ENCODE data around the gene ZBTB9.

ZBTB9 gene

DNA sequence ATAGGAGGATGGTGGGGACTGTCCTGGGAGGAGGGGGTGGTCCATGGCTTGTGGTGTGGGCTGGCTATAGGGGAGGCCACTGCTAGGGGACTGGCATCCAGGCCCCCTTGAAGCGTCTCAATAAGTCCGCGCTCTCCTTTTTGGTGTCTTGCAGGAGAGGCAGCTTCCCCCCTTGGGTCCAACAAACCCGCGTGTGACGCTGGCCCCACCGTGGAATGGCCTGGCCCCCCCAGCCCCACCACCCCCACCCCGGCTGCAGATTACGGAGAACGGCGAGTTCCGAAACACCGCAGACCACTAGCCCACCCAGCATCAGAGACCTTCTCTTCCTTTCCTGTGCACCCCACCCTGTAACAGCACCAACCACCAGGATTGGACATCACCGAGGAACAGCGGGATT lies 2.8 kb upstream of the ZBTB9 start:
- Histone ChIP-seq H3K9ac (ENCODE audit: low read length) (no peak overlapping the region), H3K27ac (ENCODE audit: low read length) (no peak overlapping the region), H3K4me2 (ENCODE audit: low read depth, low read length) (no peak overlapping the region), H3F3A (ENCODE audit: insufficient read depth, low read length) (no peaks in the 10 kb centered on the region), H4K20me1 (ENCODE audit: insufficient read depth, low read length) (no peaks in the 10 kb centered on the region), H3K36me3 (replicated peaks; ENCODE audit: insufficient read depth, low read length) (no peaks in the 10 kb centered on the region), H3K79me2 (ENCODE audit: low read length) (peaks cover 20% of the 10 kb centered on the region), H3K9me3 (replicated peaks; ENCODE audit: insufficient read depth, low read length) (no peaks in the 10 kb centered on the region), H3K27me3 (replicated peaks; ENCODE audit: insufficient read depth, low read length) (no peaks in the 10 kb centered on the region), H3K4me1 (ENCODE audit: low read length) (no peaks in the 10 kb centered on the region), H2AFZ (ENCODE audit: low read length) (no peak overlapping the region), H3K9me2 (replicated peaks; ENCODE audit: insufficient read depth, low read length) (no peaks in the 10 kb centered on the region), H3K4me3 (ENCODE audit: low read length) (no peak overlapping the region)
- no peak for TF ChIP-seq EZH2phosphoT487 (IDR thresholded peaks at IDR 0.05; ENCODE audit: low read length)
- TF ChIP-seq EZH2 (optimal IDR thresholded peaks at IDR 0.05; ENCODE audit: low read depth, low read length): no peak
- TF ChIP-seq, protein P1, sequence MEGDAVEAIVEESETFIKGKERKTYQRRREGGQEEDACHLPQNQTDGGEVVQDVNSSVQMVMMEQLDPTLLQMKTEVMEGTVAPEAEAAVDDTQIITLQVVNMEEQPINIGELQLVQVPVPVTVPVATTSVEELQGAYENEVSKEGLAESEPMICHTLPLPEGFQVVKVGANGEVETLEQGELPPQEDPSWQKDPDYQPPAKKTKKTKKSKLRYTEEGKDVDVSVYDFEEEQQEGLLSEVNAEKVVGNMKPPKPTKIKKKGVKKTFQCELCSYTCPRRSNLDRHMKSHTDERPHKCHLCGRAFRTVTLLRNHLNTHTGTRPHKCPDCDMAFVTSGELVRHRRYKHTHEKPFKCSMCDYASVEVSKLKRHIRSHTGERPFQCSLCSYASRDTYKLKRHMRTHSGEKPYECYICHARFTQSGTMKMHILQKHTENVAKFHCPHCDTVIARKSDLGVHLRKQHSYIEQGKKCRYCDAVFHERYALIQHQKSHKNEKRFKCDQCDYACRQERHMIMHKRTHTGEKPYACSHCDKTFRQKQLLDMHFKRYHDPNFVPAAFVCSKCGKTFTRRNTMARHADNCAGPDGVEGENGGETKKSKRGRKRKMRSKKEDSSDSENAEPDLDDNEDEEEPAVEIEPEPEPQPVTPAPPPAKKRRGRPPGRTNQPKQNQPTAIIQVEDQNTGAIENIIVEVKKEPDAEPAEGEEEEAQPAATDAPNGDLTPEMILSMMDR (IDR thresholded peaks at IDR 0.05; ENCODE audit: low read length): no peak
- DNase-seq: no peak

GRCh38 chr6:33452496-33452895 lies 1.9 kb upstream of the ZBTB9 start:
- DNase-seq: no peak
- Histone ChIP-seq H3K4me2 (ENCODE audit: low read depth, low read length) (no peak overlapping the region), H3K4me3 (ENCODE audit: low read length) (no peak overlapping the region), H3K9me3 (replicated peaks; ENCODE audit: insufficient read depth, low read length) (no peaks in the 10 kb centered on the region), H3K27me3 (replicated peaks; ENCODE audit: insufficient read depth, low read length) (no peaks in the 10 kb centered on the region), H3K9ac (ENCODE audit: low read length) (no peak overlapping the region), H3K27ac (ENCODE audit: low read length) (no peak overlapping the region), H4K20me1 (ENCODE audit: insufficient read depth, low read length) (no peaks in the 10 kb centered on the region), H2AFZ (ENCODE audit: low read length) (no peak overlapping the region), H3F3A (ENCODE audit: insufficient read depth, low read length) (no peaks in the 10 kb centered on the region), H3K9me2 (replicated peaks; ENCODE audit: insufficient read depth, low read length) (no peaks in the 10 kb centered on the region), H3K79me2 (ENCODE audit: low read length) (peaks cover 20% of the 10 kb centered on the region), H3K4me1 (ENCODE audit: low read length) (no peaks in the 10 kb centered on the region), H3K36me3 (replicated peaks; ENCODE audit: insufficient read depth, low read length) (no peaks in the 10 kb centered on the region)
- no peak for TF ChIP-seq EZH2phosphoT487 (IDR thresholded peaks at IDR 0.05; ENCODE audit: low read length)
- TF ChIP-seq EZH2 (optimal IDR thresholded peaks at IDR 0.05; ENCODE audit: low read depth, low read length): no peak
- TF ChIP-seq, protein P1 (IDR thresholded peaks at IDR 0.05; ENCODE audit: low read length): no peak

GRCh38 chr6:33453393-33454008 lies 875 bp upstream of the ZBTB9 start:
- Histone ChIP-seq H3K27ac (ENCODE audit: low read length) (peak overlapping the region; percentile 37; the same call in 1 of the 2 replicates), H3K4me3 (ENCODE audit: low read length) (peak overlapping the region; percentile 79), H3K79me2 (ENCODE audit: low read length) (peaks cover 20% of the 10 kb centered on the region)

More at GRCh38 chr6:33453393-33454008, 875 bp upstream of the ZBTB9 start:
- Histone ChIP-seq H2AFZ (ENCODE audit: low read length) (0 out of 2 replicates have a peak overlapping the region, but pooled peaks have one; percentile 59), H3F3A (ENCODE audit: insufficient read depth, low read length) (no peaks in the 10 kb centered on the region), H3K9me3 (replicated peaks; ENCODE audit: insufficient read depth, low read length) (no peaks in the 10 kb centered on the region), H3K9ac (ENCODE audit: low read length) (peak overlapping the region; percentile 76), H3K4me2 (ENCODE audit: low read depth, low read length) (peak overlapping the region; percentile 97), H3K36me3 (replicated peaks; ENCODE audit: insufficient read depth, low read length) (no peaks in the 10 kb centered on the region), H4K20me1 (ENCODE audit: insufficient read depth, low read length) (no peaks in the 10 kb centered on the region), H3K4me1 (ENCODE audit: low read length) (no peaks in the 10 kb centered on the region), H3K27me3 (replicated peaks; ENCODE audit: insufficient read depth, low read length) (no peaks in the 10 kb centered on the region), H3K9me2 (replicated peaks; ENCODE audit: insufficient read depth, low read length) (no peaks in the 10 kb centered on the region)
- DNase-seq: peak; percentile 25
- TF ChIP-seq EZH2phosphoT487 (IDR thresholded peaks at IDR 0.05; ENCODE audit: low read length): no peak
- TF ChIP-seq, protein P1 (IDR thresholded peaks at IDR 0.05; ENCODE audit: low read length): no peak
- TF ChIP-seq EZH2 (optimal IDR thresholded peaks at IDR 0.05; ENCODE audit: low read depth, low read length): no peak
